Activated CD8-positive, alpha-beta T cell treated with anti-CD3 and anti-CD28 coated beads for 36 hours (primary cell): Measurements from ENCODE around the gene POLR2H. TPM values are rescaled to one million over a fixed set of nuclear protein-coding genes. Genes with fewer than 3 reads are reported as not detected.

Experiments used
- ATAC-seq: fragments of 200-7000 bp; cut with Tn5 transposase; one replicate; pipeline ENCODE4 v1.10.0; 2021; ENCODE audit warnings: mild to moderate bottlenecking, moderate library complexity
- CTCF ChIA-PET: fragments of 350-600 bp; sonication (Branson Sonifier 250); formaldehyde crosslinking; loops from one replicate; lab custom pipeline; 2021; ENCODE audit warnings: antibody characterized with exemption; lab: Charles Lee
- POLR2A ChIA-PET: fragments of 350-600 bp; sonication (Branson Sonifier 250); formaldehyde crosslinking; loops from one replicate; lab custom pipeline; 2021; ENCODE audit warnings: antibody characterized with exemption; lab: Charles Lee
- DNase-seq: peaks from one replicate; pipeline ENCODE4 v3.0.0-alpha.2; 2020
- H3K27ac Mint-ChIP-seq: one replicate; pipeline ENCODE4 v1.8.0; 2021; ENCODE audit warnings: mild to moderate bottlenecking, mixed read lengths
- H3K27me3 Mint-ChIP-seq: one replicate; pipeline ENCODE4 v1.8.0; 2021; ENCODE audit warnings: mixed read lengths
- H3K36me3 Mint-ChIP-seq: one replicate; pipeline ENCODE4 v1.8.0; 2021; ENCODE audit warnings: low read depth, mixed read lengths
- H3K4me1 Mint-ChIP-seq: one replicate; pipeline ENCODE4 v1.8.0; 2021; ENCODE audit warnings: low read depth, mixed read lengths
- H3K4me3 Mint-ChIP-seq: one replicate; pipeline ENCODE4 v1.8.0; 2021; ENCODE audit warnings: mild to moderate bottlenecking, moderate library complexity, mixed read lengths
- H3K9me3 Mint-ChIP-seq: one replicate; pipeline ENCODE4 v1.8.0; 2021; ENCODE audit warnings: mixed read lengths
- CTCF ChIP-seq: fragments of 200-600 bp; IDR thresholded peaks from one replicate; pipeline ENCODE4 v1.8.0; 2022; ENCODE audit warnings: antibody characterized with exemption, mild to moderate bottlenecking
- intact Hi-C: fragments of 100-400 bp; cut with micrococcal nuclease; formaldehyde crosslinking; loops from one replicate; pipeline ENCODE4 v1.10.0; 2022
- total RNA-seq, 2 experiments: library from RNA; stranded (reverse); gene quantifications; one replicate each; pipeline ENCODE4 v1.2.3, GENCODE V29; 2021

POLR2H gene
- total RNA-seq, 2 experiments from 2014 or later: 166 to 169 TPM

DNA sequence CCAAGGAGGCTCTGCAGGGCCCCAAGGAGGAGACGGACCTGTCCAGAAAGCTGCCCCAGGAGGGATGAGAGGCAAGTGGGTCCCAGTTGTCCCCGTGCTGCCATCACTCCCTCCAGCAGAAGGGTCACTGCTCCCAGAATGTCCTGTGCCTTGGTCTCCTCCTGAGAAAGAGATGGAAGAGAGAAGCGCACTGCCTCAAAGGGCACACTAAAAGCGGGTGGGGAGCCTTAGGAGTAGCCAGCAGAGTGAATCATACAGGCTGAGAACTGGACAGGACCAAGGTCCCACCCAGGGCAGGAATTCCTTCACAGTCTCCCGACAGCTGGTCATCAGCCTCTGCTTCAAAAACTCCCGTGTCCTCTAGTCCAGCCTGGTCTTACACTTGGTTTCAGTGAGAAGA, 11.9 kb downstream of the POLR2H start:
- H3K27me3 Mint-ChIP-seq: peaks cover 11% of the 10 kb centered on the region
- ATAC-seq (no peak), DNase-seq (no peak)
- no peaks in the 10 kb centered on the region for H3K4me1 Mint-ChIP-seq
- intact Hi-C loops: no loop called here
- CTCF ChIA-PET: interaction anchor here (0.8 to 10.3 kb wide), 9 partner anchors 12 to 167 kb away, joined by 3 to 104 read pairs (median 11); partner anchors contain the start of genes CLCN2 and POLR2H
- no peak for TF ChIP-seq CTCF
- H3K27ac Mint-ChIP-seq: no peak overlapping the region
- peaks cover 14% of the 10 kb centered on the region for H3K36me3 Mint-ChIP-seq
- POLR2A ChIA-PET: no interaction called here
- no peaks in the 10 kb centered on the region for H3K9me3 Mint-ChIP-seq
- H3K4me3 Mint-ChIP-seq: no peak overlapping the region

GRCh38 chr3:184375747-184376461, 14.4 kb downstream of the POLR2H start:
- POLR2A ChIA-PET: no interaction called here
- CTCF ChIA-PET: interaction anchor here (1.0 to 10.3 kb wide), 3 partner anchors 138 to 185 kb away, joined by 3 to 104 read pairs (median 103); partner anchors contain the start of gene EPHB3
- DNase-seq (no peak), ATAC-seq (no peak)
- TF ChIP-seq CTCF: no peak
- Mint-ChIP-seq H3K4me3 (no peak overlapping the region), H3K4me1 (peaks cover 1% of the 10 kb centered on the region), H3K9me3 (no peaks in the 10 kb centered on the region), H3K27ac (no peak overlapping the region), H3K36me3 (no peaks in the 10 kb centered on the region), H3K27me3 (peaks cover 23% of the 10 kb centered on the region)
- intact Hi-C loops: no loop called here

- CTCF ChIA-PET: no interaction called here
- Mint-ChIP-seq H3K27ac (no peak overlapping the region), H3K27me3 (peaks cover 38% of the 10 kb centered on the region), H3K4me3 (no peak overlapping the region), H3K4me1 (peaks cover 3% of the 10 kb centered on the region), H3K9me3 (no peaks in the 10 kb centered on the region), H3K36me3 (no peaks in the 10 kb centered on the region)
- no peak for TF ChIP-seq CTCF
- intact Hi-C loops: no loop called here
- ATAC-seq (no peak), DNase-seq (no peak)
- POLR2A ChIA-PET: no interaction called here
Observed at GRCh38 chr3:184377374-184377773, 15.9 kb downstream of the POLR2H start.

GRCh38 chr3:184377882-184378445, 16.5 kb downstream of the POLR2H start, which contains the start of gene THPO:
THPO (minus strand) TSS chr3:184378207; CDS start chr3:184376259, 1,948 bp downstream.
- Mint-ChIP-seq H3K27ac (no peak within 1 kb of the TSS), H3K9me3 (no peaks in the 10 kb centered on the region), H3K27me3 (peaks cover 43% of the 10 kb centered on the region), H3K4me1 (peaks cover 3% of the 10 kb centered on the region), H3K36me3 (no peaks in the 10 kb centered on the region), H3K4me3 (peak within 1 kb of the TSS; percentile 33)
- DNase-seq (no peak), ATAC-seq (no peak)
- CTCF ChIA-PET: interaction anchor here (1.2 kb wide), 1 partner anchor 136 kb away, joined by 3 read pairs; no protein-coding TSS in a partner anchor
- TF ChIP-seq CTCF: no peak
- POLR2A ChIA-PET: no interaction called here
- intact Hi-C loops: no loop called here
